Stimulated activated naive CD8-positive, alpha-beta T cell treated with anti-CD3 and anti-CD28 coated beads, Interleukin-15, Interleukin-2, amounts not matched to agents 100 ng/mL and 50 ng/mL, for 24 hours (primary cell): Measurements from ENCODE around the gene TIAM2.
A peak's percentile ranks its signal among the peaks of the same experiment; 100 is the strongest.

ENCODE experiments used
- H3K27ac Mint-ChIP-seq: one replicate; pipeline ENCODE4 v1.8.0; 2021; ENCODE audit warnings: mild to moderate bottlenecking, mixed read lengths
- H3K27me3 Mint-ChIP-seq: one replicate; pipeline ENCODE4 v1.8.0; 2021; ENCODE audit warnings: mixed read lengths
- H3K36me3 Mint-ChIP-seq: one replicate; pipeline ENCODE4 v1.8.0; 2021; ENCODE audit warnings: low read depth, mixed read lengths
- H3K4me1 Mint-ChIP-seq: one replicate; pipeline ENCODE4 v1.8.0; 2021; ENCODE audit warnings: low read depth, mixed read lengths
- H3K4me3 Mint-ChIP-seq: one replicate; pipeline ENCODE4 v1.8.0; 2021; ENCODE audit warnings: mild to moderate bottlenecking, mixed read lengths
- H3K9me3 Mint-ChIP-seq: one replicate; pipeline ENCODE4 v1.8.0; 2021; ENCODE audit warnings: mixed read lengths

TIAM2 gene

DNA sequence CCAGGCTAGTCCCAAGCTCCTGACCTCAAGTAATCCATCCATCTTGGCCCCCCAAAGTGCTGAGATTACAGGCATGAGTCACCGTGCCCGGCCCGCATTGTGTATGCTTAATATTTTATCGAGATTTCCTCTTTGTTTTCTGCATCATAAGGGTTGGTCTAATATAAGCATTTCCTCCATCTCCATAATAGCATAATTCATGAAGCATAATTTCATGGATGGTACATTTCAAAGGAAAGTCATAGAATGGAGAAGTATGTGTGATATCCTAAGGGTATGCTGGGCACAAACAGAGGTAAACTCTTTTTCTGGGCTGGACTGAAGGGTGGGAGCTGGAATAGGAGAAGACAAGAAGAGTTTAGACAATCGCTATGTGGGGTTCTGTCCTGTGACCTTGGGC is 17.5 kb upstream of the TIAM2 start:
- Mint-ChIP-seq H3K27ac (no peak overlapping the region), H3K4me1 (peaks cover 8% of the 10 kb centered on the region), H3K4me3 (no peak overlapping the region), H3K27me3 (no peaks in the 10 kb centered on the region), H3K9me3 (peaks cover 3% of the 10 kb centered on the region), H3K36me3 (no peaks in the 10 kb centered on the region)

DNA sequence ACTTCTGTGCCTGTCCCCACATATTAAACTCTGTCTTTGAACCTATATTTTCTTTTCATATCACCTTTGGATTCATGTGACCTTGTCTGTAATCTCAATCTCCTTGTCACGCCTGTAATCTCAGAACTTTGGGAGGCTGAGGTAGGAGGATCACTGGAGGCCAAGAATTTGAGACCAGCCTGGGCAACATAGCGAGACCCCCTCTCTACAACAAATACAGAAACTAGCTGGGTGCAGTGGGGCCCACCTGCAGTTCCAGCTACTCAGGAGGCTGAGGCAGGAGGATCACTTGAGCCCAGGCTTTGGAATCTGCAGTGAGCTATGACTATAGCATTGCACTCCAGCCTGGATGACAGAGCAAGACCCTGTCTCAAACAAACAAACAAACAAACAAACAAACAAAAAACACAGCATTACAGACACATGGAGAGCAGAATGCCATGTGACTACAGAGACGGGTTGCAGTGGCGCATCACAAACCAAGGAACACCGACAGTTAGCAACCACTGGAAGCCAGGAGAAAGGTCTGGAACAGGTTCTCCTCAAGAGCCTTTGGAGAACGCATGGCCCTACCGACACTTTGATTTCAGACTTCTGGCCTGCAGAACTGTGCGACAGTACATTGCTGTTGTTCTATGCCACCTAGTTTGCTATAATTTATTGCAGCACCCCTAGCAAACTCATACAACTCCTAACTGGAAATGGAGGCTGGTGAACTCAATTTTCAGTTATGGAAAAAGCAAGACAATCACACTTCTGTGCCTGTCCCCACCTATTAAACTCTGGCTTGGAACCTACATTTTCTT is 14.6 kb upstream of the TIAM2 start:
- H3K4me3 Mint-ChIP-seq = no peak overlapping the region
- H3K27me3 Mint-ChIP-seq = no peaks in the 10 kb centered on the region
- H3K36me3 Mint-ChIP-seq = no peaks in the 10 kb centered on the region
- H3K4me1 Mint-ChIP-seq = peaks cover 8% of the 10 kb centered on the region
- no peak overlapping the region for H3K27ac Mint-ChIP-seq
- peaks cover 3% of the 10 kb centered on the region for H3K9me3 Mint-ChIP-seq

DNA sequence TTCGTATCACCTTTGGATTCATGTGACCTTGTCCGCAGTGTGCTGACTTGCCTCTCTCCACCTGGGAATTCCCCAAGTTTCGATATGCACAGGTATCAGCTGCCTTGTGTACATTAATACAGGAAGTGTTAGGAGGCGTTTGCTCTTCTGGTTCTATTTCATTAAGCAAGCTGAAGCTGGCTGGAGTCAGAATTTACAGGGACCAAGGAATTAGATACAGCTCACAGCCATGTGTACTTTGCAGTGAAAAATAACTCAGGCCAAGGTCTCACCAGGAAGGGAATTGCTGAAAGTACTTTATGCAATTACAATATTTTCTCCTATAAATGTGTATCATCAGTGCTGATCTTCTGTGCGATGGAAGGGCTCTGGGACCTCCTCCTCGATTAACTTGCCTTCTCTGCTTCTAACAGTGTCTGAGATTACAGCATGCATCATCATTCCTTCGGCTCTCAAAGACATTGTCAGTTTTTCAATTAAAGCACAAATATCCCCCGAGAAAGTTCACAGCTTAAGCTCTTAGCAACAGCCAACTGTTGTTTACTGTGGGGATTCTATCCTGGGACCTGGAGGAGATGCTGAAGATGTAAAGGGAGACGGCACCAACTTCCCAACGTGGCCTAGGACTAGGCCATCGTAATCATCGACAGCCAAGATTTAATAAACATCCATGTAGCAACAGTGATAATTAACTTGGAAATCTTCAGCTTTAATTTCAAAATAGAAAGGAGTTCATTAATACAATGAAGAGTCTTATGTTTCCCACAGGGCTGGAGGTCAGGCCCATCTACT is 13.8 kb upstream of the TIAM2 start:
- H3K4me3 Mint-ChIP-seq = no peak overlapping the region
- H3K36me3 Mint-ChIP-seq = no peaks in the 10 kb centered on the region
- peaks cover 8% of the 10 kb centered on the region for H3K4me1 Mint-ChIP-seq
- no peaks in the 10 kb centered on the region for H3K27me3 Mint-ChIP-seq
- H3K27ac Mint-ChIP-seq = no peak overlapping the region
- H3K9me3 Mint-ChIP-seq = peaks cover 2% of the 10 kb centered on the region

DNA sequence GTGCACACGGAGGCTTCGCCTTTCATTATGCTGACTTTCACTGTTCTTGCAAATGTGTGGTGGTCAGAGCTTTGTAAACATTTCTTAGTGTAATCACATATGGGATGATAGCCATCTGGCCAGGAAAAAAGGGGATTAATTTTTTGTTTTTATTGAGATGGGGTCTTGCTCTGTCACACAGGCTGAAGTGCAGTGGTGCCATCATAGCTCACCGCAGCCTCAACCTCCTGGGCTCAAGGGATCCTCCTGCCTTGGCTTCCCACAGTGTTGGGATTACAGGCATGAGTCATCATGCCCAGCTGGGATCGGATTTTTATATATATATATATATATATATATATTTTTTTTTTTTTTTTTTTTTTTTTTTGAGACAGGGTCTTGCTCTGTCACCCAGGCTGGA is 11.0 kb upstream of the TIAM2 start:
- no peak overlapping the region for H3K4me3 Mint-ChIP-seq
- H3K9me3 Mint-ChIP-seq = no peaks in the 10 kb centered on the region
- H3K27ac Mint-ChIP-seq = no peak overlapping the region
- no peaks in the 10 kb centered on the region for H3K27me3 Mint-ChIP-seq
- H3K36me3 Mint-ChIP-seq = no peaks in the 10 kb centered on the region
- H3K4me1 Mint-ChIP-seq = peaks cover 8% of the 10 kb centered on the region

DNA sequence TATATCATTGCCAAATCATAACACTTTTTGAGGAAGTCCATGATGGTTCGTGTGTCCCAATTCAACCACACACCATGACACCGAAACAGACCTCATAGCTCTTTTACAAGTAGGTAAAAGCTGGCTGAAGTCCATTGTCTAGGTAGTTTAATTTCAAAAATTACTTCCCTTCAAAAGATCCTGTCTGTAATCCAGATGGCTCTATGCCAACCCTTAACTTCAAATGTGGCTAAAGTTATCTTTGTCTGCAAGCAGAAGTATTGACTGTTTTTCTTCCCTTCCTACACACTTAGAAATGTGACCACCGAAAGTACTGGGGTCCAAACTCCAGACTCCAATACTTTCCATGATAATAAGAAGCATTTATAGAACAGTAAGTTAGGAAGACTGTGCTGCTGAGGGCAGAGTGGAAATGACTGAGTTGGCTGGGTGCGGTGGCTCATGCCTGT is 8.3 kb upstream of the TIAM2 start:
- Mint-ChIP-seq H3K4me3 (no peak overlapping the region), H3K9me3 (no peaks in the 10 kb centered on the region), H3K27me3 (no peaks in the 10 kb centered on the region), H3K36me3 (no peaks in the 10 kb centered on the region), H3K4me1 (no peaks in the 10 kb centered on the region), H3K27ac (no peak overlapping the region)

DNA sequence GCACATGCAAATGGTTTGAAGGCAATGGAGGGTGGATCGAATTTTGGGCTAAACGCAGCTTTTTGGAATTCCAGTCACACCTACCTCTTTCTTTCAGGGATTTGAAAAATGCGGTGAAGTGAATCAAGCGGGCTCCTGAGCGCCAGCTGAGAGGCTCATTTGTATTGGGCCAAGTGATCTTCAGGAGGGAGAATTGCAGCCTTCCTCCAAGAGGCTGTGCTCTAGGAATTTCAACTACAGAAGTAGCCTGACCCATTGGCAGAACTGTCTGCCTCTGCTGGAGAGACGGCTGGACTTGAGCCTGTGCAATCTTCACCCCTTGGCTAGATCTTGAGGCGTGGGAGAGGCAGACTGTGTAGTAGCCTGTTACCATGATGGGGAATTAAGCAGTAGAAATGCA is 5.7 kb upstream of the TIAM2 start:
- no peaks in the 10 kb centered on the region for H3K9me3 Mint-ChIP-seq
- no peaks in the 10 kb centered on the region for H3K4me1 Mint-ChIP-seq
- H3K27ac Mint-ChIP-seq = no peak overlapping the region
- no peaks in the 10 kb centered on the region for H3K36me3 Mint-ChIP-seq
- H3K27me3 Mint-ChIP-seq = no peaks in the 10 kb centered on the region
- no peak overlapping the region for H3K4me3 Mint-ChIP-seq

DNA sequence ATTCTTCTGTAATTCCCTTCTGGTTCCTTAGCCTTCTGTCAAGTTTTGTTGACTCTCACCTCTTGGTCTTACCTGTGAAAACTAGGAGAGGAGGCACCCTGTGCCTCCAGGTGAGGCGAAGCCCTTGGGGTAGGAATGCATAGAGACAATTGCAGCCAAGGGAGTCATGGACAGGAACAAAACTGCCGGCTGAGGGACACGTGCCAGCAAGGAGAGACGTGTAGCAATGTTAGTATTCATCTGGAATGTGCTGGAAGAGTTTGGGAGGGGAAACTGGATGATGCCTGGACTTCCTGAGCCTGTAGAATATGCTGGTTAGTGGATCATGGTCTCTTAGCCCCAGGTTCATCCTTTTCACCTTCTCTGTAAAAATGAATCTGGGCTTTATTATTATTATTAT is 3.9 kb upstream of the TIAM2 start:
- Mint-ChIP-seq H3K4me3 (no peak overlapping the region), H3K27ac (no peak overlapping the region), H3K27me3 (peaks cover 4% of the 10 kb centered on the region), H3K4me1 (peaks cover 4% of the 10 kb centered on the region), H3K9me3 (no peaks in the 10 kb centered on the region), H3K36me3 (no peaks in the 10 kb centered on the region)

DNA sequence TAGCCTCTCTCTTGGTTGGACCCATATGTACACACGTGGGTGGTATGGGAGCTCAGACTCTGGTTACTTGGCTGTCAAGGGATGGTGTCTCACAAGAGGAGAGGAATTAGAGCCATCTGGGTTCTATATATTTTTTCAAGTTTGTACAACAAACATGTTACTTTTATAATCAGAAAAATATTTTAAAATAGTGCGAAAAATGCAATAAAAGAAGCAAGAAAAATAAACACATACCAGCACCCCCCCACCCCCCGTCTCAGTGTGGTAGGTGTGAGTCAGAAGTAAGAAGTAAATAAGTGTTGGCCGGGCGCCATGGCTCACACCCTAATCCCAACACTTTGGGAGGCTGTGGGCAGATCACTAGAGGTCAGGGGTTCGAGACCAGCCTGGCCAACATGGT is 2.1 kb upstream of the TIAM2 start:
- Mint-ChIP-seq H3K4me1 (peaks cover 12% of the 10 kb centered on the region), H3K9me3 (no peaks in the 10 kb centered on the region), H3K36me3 (no peaks in the 10 kb centered on the region), H3K27ac (no peak overlapping the region), H3K4me3 (no peak overlapping the region), H3K27me3 (peaks cover 20% of the 10 kb centered on the region)

DNA sequence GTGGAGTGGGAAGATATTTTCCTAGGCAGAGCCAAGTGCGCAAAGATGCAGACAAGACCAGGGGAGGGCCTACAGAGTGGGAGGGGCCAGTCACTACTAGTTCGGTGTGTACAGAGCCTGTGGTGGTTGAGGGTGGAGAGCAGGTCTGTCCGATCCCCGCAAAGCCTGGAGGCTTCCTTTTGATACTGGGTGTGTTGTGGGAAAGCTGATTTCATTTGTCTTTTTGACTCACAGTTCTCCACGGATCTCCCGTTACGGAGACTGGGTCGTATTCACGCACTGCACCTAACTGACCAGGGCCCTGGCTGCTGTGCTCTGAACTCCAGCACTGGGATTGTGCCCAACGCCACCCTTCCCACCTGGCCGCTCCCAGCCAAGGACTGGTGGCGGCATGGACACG is 1.4 kb upstream of the TIAM2 start:
- H3K27me3 Mint-ChIP-seq = peaks cover 27% of the 10 kb centered on the region
- no peak overlapping the region for H3K27ac Mint-ChIP-seq
- no peaks in the 10 kb centered on the region for H3K36me3 Mint-ChIP-seq
- no peak overlapping the region for H3K4me3 Mint-ChIP-seq
- peaks cover 12% of the 10 kb centered on the region for H3K4me1 Mint-ChIP-seq
- H3K9me3 Mint-ChIP-seq = no peaks in the 10 kb centered on the region

DNA sequence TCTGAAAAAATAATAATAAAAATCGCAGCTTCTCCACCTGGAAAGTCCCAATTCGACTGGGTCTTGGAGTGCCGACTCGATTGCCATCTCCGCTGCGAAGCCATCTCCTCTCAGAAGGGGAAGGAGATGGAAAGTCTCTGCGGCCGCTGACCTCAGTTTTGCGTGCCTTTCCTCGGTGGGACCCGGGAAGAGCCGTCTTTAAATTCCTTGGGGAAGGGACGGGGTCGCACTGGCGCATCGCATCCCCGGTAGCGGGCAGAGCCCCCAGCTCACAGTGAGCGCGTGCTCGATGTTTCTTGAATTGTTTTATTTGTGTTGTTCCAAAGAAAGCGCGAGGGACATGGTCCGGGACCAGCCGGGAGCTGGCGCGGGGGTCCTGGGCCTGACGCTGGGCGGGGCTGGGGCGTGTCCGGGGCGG is 270 bp upstream of the TIAM2 start:
- Mint-ChIP-seq H3K36me3 (no peaks in the 10 kb centered on the region), H3K27ac (no peak overlapping the region), H3K27me3 (peaks cover 30% of the 10 kb centered on the region), H3K4me1 (peaks cover 12% of the 10 kb centered on the region), H3K9me3 (no peaks in the 10 kb centered on the region), H3K4me3 (peak overlapping the region; percentile 67)

DNA sequence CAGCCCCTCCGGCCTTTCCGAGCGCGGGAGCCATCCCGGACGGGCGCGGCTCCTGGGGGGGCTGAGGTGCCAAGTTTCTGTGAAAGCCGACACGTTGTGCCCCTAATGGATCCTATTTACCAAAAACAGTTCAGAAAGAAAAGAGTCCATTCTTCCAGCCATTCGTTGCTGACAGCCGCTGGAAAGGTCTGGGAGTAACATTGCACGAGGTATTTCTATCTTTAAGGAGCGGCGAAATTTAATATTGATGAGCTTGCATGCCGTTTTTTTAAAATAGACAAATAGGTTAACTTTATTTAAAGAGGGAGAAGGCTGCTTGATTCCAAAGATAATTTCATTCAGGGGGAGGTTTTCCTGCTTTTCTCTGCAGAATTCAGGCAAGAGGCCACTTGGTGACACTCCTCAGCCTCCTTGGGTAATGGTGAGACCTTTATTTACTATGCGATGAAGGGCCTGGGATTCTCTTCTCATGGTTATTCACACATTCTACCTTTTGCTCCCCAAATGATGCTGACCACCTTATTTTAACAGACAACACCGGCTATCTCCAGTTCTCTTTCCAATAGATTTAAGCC is 988 bp downstream of the TIAM2 start:
- Mint-ChIP-seq H3K27ac (no peak overlapping the region), H3K9me3 (no peaks in the 10 kb centered on the region), H3K36me3 (no peaks in the 10 kb centered on the region), H3K4me3 (peak overlapping the region; percentile 70), H3K4me1 (peaks cover 12% of the 10 kb centered on the region), H3K27me3 (peaks cover 33% of the 10 kb centered on the region)

DNA sequence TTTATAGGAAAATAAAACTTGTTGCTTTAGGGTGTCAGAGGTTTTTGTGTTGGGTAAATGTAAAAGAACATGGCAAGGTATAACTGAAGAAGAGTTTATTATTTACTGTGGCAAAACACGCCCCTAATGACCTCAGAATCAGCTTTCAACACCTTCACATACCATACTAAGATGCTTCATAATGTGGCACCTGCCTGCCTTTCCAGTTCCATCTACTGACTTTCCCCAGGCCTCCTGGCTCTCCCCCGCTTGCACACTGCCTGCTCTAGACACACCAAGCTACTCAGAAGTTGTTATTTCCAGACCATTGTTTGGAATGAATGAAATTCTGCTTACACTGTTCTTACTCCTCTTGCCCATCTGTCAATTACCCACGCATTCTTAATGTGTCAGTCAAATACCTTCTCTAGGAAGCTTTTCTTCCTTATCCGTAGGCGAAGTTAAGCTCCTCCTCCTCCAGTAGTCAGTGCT is 1.8 kb downstream of the TIAM2 start:
- Mint-ChIP-seq H3K27ac (no peak overlapping the region), H3K4me1 (peaks cover 12% of the 10 kb centered on the region), H3K9me3 (no peaks in the 10 kb centered on the region), H3K4me3 (no peak overlapping the region), H3K27me3 (peaks cover 33% of the 10 kb centered on the region), H3K36me3 (no peaks in the 10 kb centered on the region)

DNA sequence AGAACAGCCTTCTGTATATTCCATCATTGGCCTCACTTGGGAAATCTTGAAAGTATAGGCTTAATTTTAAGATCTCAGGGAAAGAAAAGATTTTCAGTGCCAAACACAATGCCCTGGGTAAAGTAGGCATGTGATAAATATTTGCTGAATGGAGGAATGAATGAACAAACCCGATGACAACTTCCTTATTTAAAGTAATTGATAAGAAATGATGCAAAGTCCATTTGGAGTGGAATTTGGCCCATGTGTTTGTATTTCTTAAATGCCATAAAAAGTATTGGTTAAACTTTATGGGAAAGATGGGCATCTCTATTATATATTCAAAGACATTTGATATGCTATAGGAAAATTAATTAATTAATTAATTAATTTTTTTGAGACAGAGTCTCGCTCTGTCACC is 3.7 kb downstream of the TIAM2 start:
- H3K36me3 Mint-ChIP-seq = no peaks in the 10 kb centered on the region
- H3K9me3 Mint-ChIP-seq = no peaks in the 10 kb centered on the region
- no peak overlapping the region for H3K4me3 Mint-ChIP-seq
- no peak overlapping the region for H3K27ac Mint-ChIP-seq
- peaks cover 17% of the 10 kb centered on the region for H3K4me1 Mint-ChIP-seq
- peaks cover 33% of the 10 kb centered on the region for H3K27me3 Mint-ChIP-seq

DNA sequence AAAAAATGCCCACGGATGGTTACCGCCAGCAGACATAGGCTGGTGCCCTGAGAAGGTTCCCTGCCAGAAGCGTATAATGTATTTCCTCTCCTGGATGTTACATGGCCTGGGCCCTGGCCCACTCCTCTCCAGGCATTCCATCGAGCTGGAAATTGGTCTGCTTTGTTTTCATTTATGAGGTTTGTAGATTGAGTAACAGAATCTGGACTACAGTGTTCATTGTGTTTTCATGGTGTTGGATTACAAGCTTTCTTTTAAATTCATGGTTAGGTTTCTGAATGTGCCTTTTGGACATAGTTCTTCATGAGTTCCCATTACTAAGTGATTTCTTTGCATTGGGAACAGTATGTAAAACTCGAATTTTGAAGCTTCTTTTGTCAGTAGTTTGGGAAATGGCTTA is 6.4 kb downstream of the TIAM2 start:
- Mint-ChIP-seq H3K36me3 (no peaks in the 10 kb centered on the region), H3K4me1 (peaks cover 11% of the 10 kb centered on the region), H3K9me3 (no peaks in the 10 kb centered on the region), H3K4me3 (no peak overlapping the region), H3K27ac (no peak overlapping the region), H3K27me3 (peaks cover 26% of the 10 kb centered on the region)

DNA sequence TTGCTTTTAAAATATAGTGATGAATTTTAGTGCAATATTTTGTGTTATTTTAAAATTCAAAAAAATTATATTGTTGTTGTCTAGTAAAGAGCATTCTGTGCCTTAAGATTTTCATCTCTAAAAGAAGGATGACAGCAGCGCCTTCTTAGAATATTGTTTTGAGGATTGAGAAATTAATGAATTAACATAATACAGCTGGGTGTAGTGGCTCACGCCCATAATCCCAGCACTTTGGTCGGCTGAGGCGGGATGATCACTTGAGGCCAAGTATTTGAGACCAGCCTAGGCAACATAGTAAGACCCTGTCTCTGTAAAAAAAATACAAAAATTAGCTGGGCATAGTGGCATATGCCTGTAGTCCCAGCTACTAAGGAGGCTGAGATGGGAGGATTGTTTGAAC is 6.8 kb downstream of the TIAM2 start:
- Mint-ChIP-seq H3K4me3 (no peak overlapping the region), H3K36me3 (no peaks in the 10 kb centered on the region), H3K4me1 (peaks cover 7% of the 10 kb centered on the region), H3K9me3 (no peaks in the 10 kb centered on the region), H3K27me3 (peaks cover 22% of the 10 kb centered on the region), H3K27ac (no peak overlapping the region)
